Measurements from ENCODE around the gene CLUH. TPM values are rescaled to one million over a fixed set of nuclear protein-coding genes. Genes with fewer than 3 reads are reported as not detected.

Gene CLUH
- total and polyA plus RNA-seq, 12 donors, result 55.6 to 198 (median 167) TPM

- TF ChIP-seq CTCF (IDR thresholded peaks at IDR 0.05), result no peak
- H3K36me3 ChIP-seq, result peaks cover 6 to 95% (median 74%) of the 10 kb centered on the region in 9 donors
- no peak for DNase-seq
- WGBS, 2 donors, result 90 to 92% methylated on average over 37 of the region's 37 CpGs
- intact Hi-C loops (cut with DNase I), result no loop called here
- no peaks in the 10 kb centered on the region for H3K27me3 ChIP-seq
- no peak overlapping the region for H3K27ac ChIP-seq
- H3K9me3 ChIP-seq, result no peaks in the 10 kb centered on the region
- H3K4me3 ChIP-seq, result no peak overlapping the region
- peaks cover 5 to 23% (median 10%) of the 10 kb centered on the region in 9 donors for H3K4me1 ChIP-seq
- ATAC-seq, result no peak
Measured at GRCh38 chr17:2693561-2694380, 17.8 kb downstream of the CLUH start.

- Histone ChIP-seq H3K27me3 (no peaks in the 10 kb centered on the region), H3K4me1 (peaks cover 7 to 32% (median 13%) of the 10 kb centered on the region in 9 donors), H3K27ac (no peak overlapping the region), H3K9me3 (no peaks in the 10 kb centered on the region), H3K36me3 (peaks cover 6 to 88% (median 72%) of the 10 kb centered on the region in 9 donors), H3K4me3 (no peak overlapping the region)
- intact Hi-C loops (cut with DNase I), result no loop called here
- no peak for TF ChIP-seq CTCF (IDR thresholded peaks at IDR 0.05)
- WGBS, 2 donors, result 88 to 95% methylated on average over 13 to 14 of the region's 14 CpGs
- DNase-seq (no peak), ATAC-seq (no peak)
Measured at GRCh38 chr17:2692781-2693135, 18.8 kb downstream of the CLUH start.

GRCh38 chr17:2691965-2692780 lies 19.4 kb downstream of the CLUH start:
- Histone ChIP-seq H3K27me3 (no peaks in the 10 kb centered on the region), H3K9me3 (no peaks in the 10 kb centered on the region), H3K4me1 (peaks cover 7 to 37% (median 19%) of the 10 kb centered on the region in 9 donors), H3K27ac (no peak overlapping the region), H3K4me3 (no peak overlapping the region), H3K36me3 (peaks cover 6 to 82% (median 66%) of the 10 kb centered on the region in 9 donors)
- TF ChIP-seq CTCF (IDR thresholded peaks at IDR 0.05), result no peak
- intact Hi-C loops (cut with DNase I), result no loop called here
- DNase-seq (peak in 1 of 2 donors; percentile 4), ATAC-seq (no peak)
- WGBS, 2 donors, result 87 to 91% methylated on average over 61 to 63 of the region's 71 CpGs

- H3K4me1 ChIP-seq, result peaks cover 7 to 46% (median 28%) of the 10 kb centered on the region in 9 donors
- 94 to 95% methylated on average over 62 of the region's 62 CpGs for WGBS, 2 donors
- intact Hi-C loops (cut with DNase I), result no loop called here
- no peak overlapping the region for H3K27ac ChIP-seq
- H3K4me3 ChIP-seq, result no peak overlapping the region
- peaks cover 6 to 73% (median 57%) of the 10 kb centered on the region in 9 donors for H3K36me3 ChIP-seq
- DNase-seq (peak in 1 of 2 donors; percentile 4), ATAC-seq (no peak)
- no peak for TF ChIP-seq CTCF (IDR thresholded peaks at IDR 0.05)
- no peaks in the 10 kb centered on the region for H3K9me3 ChIP-seq
- no peaks in the 10 kb centered on the region for H3K27me3 ChIP-seq
Measured at GRCh38 chr17:2691069-2691871, 20.3 kb downstream of the CLUH start.
